ENCODE measurements around the gene FERMT3.

DNA sequence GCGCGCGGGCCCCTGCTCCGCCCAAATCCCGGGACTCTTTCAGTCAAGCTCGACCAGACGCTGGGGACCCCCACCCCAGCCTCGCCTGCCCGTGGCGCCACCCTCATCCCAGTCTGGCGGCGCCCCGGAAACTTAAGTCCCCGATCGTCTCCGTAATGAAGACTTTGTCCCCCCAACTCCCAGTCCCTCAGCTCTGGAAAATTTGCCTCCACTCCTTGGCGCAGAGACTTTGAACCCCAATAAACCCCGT lies 45.2 kb downstream of the FERMT3 start:
- TF ChIP-seq POLR2AphosphoS5 (IDR thresholded peaks at IDR 0.05; ENCODE audit: borderline replicate concordance, low read depth, low read length) (no peak), EZH2 (IDR thresholded peaks at IDR 0.05) (no peak), FOXP2 (optimal IDR thresholded peaks at IDR 0.05; ENCODE audit: control extremely low read depth, extremely low read length, insufficient read depth) (no peak)
